HTR-8/SVneo (cell line): ENCODE results near the gene IFIT3.
"Not testable (repeated sequence)": the region's sequence is repeated elsewhere in the genome, so short reads cannot be mapped to it uniquely, and the experiment has no call there.

Source experiments
- DNase-seq: peaks from one replicate; pipeline ENCODE4 v3.0.0; 2011; ENCODE audit warnings: low spot score, mixed read lengths; ENCODE audit not compliant: insufficient read length
- FAIRE-seq: peaks from 2 replicates; lab custom pipeline; 2011; peaks lifted over from hg19 to GRCh38; lab: Jason Lieb, UNC

Gene IFIT3

GRCh38 chr10:89302625-89303024 is 25.2 kb upstream of the IFIT3 start:
- FAIRE-seq (no peak), DNase-seq (no peak)

DNA sequence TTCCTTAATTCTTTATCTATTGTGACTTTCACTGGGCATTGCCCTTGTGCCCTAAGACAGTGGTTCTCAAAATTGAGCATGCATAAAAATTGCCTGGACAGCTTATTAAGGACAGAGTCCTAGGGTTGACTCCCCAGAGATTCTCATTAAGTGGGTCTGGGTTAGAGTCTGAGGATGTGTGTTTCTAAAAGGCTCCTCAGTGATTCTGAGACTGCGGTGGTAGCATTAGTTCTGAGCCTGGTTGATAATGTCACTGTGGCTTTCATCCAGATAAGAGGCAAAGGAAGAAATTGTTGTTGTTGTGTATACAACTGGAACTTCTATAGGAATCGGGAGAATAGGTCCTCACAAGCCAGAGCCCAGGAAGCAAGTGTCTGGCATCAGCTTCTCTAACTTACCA is 24.6 kb upstream of the IFIT3 start:
- DNase-seq = no peak

DNA sequence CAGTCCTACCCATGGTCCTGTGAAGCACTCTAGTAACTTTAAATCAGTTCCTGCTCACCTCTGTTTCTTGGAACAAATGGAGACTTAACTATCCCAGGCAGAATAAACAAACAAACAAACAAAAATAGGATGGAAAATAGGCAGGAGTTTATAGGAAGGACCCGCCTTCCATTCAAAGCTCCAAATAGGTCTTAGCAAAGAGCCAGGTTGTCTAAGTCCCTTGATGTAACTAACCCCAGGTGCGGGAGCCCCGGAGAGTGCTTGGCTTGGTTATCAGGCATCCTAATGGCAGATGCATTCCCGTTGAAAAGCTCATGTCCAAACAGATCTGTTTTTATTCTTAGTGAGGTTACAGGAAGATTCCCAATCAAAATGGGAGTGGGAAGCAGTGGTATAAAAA is 23.8 kb upstream of the IFIT3 start:
- FAIRE-seq (no peak), DNase-seq (no peak)

More for the DNA sequence above, 24.6 kb upstream of the IFIT3 start:
- FAIRE-seq = no peak

DNA sequence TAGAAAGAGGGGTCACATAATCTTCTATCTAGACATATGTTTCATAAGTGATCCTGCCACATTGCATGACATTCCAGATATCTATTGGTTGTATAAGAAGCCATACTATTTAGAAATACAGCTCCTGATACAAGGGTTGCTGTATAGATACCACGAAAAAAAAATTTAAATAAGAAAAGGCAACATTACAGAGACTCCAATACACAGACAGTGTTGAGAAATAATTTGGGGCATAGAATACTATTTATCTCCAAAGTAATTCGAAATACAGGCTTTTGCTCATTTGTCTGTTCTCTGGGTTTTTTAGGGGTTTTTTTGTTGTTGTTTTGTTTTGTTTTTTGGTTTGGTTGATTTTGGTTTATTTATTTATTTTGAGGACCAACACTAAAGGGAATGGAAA is 23.4 kb upstream of the IFIT3 start:
- FAIRE-seq (no peak), DNase-seq (no peak)

- no peak for DNase-seq
- FAIRE-seq = no peak
These were observed 22.9 kb upstream of the IFIT3 start for GRCh38 chr10:89304925-89305324.

DNA sequence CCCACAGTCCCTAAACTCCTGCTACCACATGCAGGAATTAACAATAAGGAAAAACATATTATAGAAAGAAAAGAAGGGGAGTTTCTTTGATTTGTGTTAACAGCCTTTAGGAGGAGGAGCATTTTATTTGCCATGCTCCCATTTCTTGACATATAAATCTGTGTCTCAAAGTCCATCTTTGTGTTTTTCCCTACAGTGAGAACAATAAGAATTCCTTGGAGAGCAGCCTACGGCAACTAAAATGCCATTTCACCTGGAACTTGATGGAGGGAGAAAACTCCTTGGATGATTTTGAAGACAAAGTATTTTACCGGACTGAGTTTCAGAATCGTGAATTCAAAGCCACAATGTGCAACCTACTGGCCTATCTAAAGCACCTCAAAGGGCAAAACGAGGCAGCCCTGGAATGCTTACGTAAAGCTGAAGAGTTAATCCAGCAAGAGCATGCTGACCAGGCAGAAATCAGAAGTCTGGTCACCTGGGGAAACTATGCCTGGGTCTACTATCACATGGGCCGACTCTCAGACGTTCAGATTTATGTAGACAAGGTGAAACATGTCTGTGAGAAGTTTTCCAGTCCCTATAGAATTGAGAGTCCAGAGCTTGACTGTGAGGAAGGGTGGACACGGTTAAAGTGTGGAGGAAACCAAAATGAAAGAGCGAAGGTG is 21.9 kb upstream of the IFIT3 start:
- FAIRE-seq (no peak), DNase-seq (no peak)

DNA sequence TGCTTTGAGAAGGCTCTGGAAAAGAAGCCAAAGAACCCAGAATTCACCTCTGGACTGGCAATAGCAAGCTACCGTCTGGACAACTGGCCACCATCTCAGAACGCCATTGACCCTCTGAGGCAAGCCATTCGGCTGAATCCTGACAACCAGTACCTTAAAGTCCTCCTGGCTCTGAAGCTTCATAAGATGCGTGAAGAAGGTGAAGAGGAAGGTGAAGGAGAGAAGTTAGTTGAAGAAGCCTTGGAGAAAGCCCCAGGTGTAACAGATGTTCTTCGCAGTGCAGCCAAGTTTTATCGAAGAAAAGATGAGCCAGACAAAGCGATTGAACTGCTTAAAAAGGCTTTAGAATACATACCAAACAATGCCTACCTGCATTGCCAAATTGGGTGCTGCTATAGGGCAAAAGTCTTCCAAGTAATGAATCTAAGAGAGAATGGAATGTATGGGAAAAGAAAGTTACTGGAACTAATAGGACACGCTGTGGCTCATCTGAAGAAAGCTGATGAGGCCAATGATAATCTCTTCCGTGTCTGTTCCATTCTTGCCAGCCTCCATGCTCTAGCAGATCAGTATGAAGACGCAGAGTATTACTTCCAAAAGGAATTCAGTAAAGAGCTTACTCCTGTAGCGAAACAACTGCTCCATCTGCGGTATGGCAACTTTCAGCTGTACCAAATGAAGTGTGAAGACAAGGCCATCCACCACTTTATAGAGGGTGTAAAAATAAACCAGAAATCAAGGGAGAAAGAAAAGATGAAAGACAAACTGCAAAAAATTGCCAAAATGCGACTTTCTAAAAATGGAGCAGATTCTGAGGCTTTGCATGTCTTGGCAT is 21.1 kb upstream of the IFIT3 start:
- DNase-seq (no peak), FAIRE-seq (no peak)

- FAIRE-seq (no peak), DNase-seq (no peak)
These were observed 20.6 kb upstream of the IFIT3 start for GRCh38 chr10:89307269-89307577.

DNA sequence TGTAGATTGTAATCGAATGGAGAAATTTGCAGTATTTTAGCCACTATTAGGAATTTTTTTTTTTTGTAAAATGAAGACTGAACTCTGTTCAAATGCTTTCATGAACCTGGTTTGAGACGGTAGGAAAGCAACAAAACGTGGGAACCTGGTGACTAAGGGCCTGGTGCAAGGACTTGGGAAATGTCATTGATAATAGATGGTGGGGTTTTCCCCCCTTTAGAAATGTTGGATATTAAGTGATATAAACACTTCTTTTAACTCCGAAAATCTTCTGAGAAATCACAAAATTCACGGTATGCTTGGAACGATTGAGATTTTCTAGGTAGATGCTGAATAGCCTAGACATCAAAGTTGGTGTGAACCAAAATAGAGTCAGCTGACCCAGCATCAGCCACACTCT is 19.5 kb upstream of the IFIT3 start:
- DNase-seq (no peak), FAIRE-seq (no peak)

DNA sequence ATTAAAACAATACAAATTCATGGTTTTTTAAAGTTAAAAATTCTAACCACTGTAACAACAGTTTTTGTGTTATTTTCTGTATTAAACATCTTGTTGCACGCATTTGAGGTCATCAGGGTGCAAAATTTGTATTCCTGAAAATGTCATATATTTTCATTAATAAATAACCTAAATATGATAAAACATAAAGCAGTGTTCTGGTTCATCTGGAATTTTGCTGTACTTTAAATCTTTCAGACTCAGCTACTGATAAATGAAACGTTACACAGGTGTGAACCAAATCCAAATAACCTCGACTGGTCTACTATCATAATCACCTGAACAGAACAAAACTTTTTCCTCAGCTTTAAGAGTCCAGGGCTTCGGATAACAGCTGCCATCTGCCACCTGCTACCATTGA is 19.1 kb upstream of the IFIT3 start:
- no peak for FAIRE-seq
- DNase-seq = no peak

DNA sequence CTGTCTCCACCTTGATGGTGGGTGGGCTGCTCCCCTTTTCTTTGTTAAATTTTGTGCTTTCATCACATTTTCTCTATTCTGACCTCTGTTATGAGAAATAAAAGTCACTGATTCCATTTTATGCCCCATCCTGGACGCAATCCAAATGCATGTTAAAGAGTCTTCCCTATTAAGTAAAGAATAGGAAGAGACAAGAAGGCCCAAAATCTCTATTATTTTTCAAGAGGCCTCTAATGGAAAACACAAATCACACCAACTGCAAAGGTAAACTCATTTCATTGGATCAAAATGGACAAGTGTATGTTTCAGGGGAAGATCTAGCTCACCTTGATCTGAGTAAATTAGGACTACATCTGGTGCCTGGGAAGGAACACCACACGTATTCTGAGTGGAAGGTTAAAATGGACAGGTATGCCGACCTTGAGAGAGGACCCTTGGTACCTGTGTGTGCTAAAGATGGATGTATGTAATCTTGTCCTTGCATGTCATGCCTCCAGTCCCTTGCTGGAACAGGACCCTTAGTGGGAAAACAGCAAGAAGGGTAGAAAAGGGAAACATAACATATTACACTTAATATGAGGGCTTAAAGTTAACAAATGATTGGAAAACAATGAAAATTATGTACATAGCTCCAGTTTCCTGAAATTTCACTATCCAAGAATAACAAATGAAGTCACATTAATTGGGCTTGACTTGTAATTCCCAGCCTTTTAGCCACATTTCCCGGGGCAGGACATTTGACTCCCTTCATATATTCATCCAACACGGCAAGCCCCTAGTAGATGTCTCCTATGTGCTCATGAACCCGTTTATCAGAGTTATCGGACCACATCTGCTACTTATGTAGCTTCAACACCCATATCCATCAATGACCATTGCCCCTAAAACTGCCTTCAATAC is 18.4 kb upstream of the IFIT3 start:
- FAIRE-seq = no peak
- no peak for DNase-seq

GRCh38 chr10:89310056-89310893 is 17.5 kb upstream of the IFIT3 start:
- DNase-seq = no peak

GRCh38 chr10:89312973-89313372 is 14.8 kb upstream of the IFIT3 start:
- FAIRE-seq (no peak), DNase-seq (no peak)

More at GRCh38 chr10:89310056-89310893, 17.5 kb upstream of the IFIT3 start:
- peak; percentile 20 for FAIRE-seq

DNA sequence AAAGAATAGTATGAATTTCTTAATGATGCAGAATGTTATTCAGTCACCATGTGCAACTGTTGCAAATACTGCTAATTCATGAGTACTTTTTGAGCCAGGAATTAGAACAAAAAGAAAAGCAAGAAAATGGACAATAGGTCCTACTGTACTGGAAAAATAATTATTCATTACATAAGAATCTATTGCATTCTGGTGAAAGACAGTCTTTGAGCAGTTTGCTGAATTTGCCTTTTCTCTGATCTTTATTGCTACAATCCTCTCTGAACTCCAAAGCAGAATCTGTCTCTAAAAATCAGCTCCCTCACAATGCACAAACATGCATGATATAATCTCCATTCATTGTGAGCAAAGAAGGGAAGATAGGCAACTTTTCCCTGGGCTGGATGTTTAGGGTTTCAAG is 13.1 kb upstream of the IFIT3 start:
- no peak for DNase-seq
- no peak for FAIRE-seq

GRCh38 chr10:89318047-89318446 is 9.8 kb upstream of the IFIT3 start:
- FAIRE-seq, DNase-seq: not testable (repeated sequence)

- DNase-seq, FAIRE-seq: not testable (repeated sequence)
These were observed 2.7 kb upstream of the IFIT3 start for GRCh38 chr10:89325081-89325480.

GRCh38 chr10:89325856-89326255 is 1.9 kb upstream of the IFIT3 start:
- FAIRE-seq = not testable (repeated sequence)

GRCh38 chr10:89329151-89329550 is 1.4 kb downstream of the IFIT3 start:
- FAIRE-seq (no peak), DNase-seq (no peak)

More at GRCh38 chr10:89325856-89326255, 1.9 kb upstream of the IFIT3 start:
- not testable (repeated sequence) for DNase-seq

DNA sequence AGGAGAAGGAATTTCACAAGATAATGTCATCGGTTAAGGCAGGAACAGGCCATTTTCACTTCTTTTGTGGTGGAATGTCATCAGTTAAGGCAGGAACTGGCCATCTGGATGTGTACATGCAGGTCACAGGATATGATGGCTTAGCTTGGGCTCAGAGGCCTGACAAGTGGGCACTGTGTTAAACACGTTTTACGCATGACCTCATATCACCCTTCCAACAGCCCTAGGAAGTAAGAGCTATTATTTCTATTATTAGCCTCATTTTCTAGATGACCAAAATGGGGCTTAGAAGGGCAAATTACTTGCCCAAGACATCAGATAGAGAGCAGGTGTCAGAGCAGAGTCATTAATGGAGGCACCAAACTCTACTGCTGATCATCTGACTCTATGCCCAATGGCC is 2.2 kb downstream of the IFIT3 start:
- not testable (repeated sequence) for FAIRE-seq, DNase-seq
